ENCODE results near the gene OCIAD2. TPM values are rescaled to one million over a fixed set of nuclear protein-coding genes. Genes with fewer than 3 reads are reported as not detected.
"Not testable (repeated sequence)": the region's sequence is repeated elsewhere in the genome, so short reads cannot be mapped to it uniquely, and the experiment has no call there.

OCIAD2 gene
- polyA plus RNA-seq, 1 donor from 2014 or later = 142 TPM

GRCh38 chr4:48898733-48899431 lies 7.7 kb downstream of the OCIAD2 start:
- H3K27me3 Mint-ChIP-seq = no peaks in the 10 kb centered on the region
- peak overlapping the region in 1 of 3 donors; percentile 44 for H3K27ac Mint-ChIP-seq
- no peaks in the 10 kb centered on the region for H3K9me3 Mint-ChIP-seq
- H3K4me1 Mint-ChIP-seq = peaks cover 6 to 13% (median 7%) of the 10 kb centered on the region in 3 donors
- peaks cover 8% of the 10 kb centered on the region for H3K36me3 Mint-ChIP-seq
- no peak overlapping the region for H3K4me3 Mint-ChIP-seq

GRCh38 chr4:48896845-48897244 lies 9.7 kb downstream of the OCIAD2 start:
- Mint-ChIP-seq H3K4me3 (no peak overlapping the region), H3K9me3 (no peaks in the 10 kb centered on the region), H3K27ac (no peak overlapping the region), H3K27me3 (no peaks in the 10 kb centered on the region), H3K36me3 (peaks cover 13% of the 10 kb centered on the region), H3K4me1 (peaks cover 6 to 13% (median 7%) of the 10 kb centered on the region in 3 donors)

DNA sequence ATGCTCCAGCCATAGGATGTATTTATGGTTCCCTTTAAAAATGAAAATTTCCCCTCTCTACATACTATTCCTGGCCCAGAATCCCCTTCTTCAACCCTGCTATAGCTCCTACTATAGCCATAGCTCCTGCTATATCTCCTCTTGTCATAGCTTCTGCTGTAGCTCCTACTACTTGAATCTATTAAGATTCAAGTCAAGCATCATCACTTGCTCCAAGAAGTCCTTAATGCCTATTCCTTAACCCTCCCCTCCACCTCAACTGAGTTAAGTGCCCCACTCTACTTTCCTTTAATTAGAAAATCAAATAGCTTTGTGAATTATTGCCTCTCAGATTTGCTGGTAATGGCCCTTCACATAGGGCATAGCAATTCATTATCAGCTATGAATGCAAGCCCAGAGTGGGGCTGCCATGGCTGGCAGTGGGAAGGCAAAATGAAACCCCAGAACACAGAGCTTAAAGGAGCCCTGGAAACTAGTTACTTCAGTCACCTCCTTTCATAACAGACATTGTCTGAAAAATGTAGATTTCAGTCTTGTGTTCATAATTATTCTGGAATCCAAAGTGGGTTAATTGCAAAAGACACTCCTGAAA lies 15.4 kb downstream of the OCIAD2 start:
- no peak overlapping the region for H3K4me3 Mint-ChIP-seq
- no peaks in the 10 kb centered on the region for H3K27me3 Mint-ChIP-seq
- peaks cover 38% of the 10 kb centered on the region for H3K36me3 Mint-ChIP-seq
- H3K4me1 Mint-ChIP-seq = no peaks in the 10 kb centered on the region
- no peak overlapping the region for H3K27ac Mint-ChIP-seq
- peaks cover 3 to 9% (median 5%) of the 10 kb centered on the region in 3 donors for H3K9me3 Mint-ChIP-seq

DNA sequence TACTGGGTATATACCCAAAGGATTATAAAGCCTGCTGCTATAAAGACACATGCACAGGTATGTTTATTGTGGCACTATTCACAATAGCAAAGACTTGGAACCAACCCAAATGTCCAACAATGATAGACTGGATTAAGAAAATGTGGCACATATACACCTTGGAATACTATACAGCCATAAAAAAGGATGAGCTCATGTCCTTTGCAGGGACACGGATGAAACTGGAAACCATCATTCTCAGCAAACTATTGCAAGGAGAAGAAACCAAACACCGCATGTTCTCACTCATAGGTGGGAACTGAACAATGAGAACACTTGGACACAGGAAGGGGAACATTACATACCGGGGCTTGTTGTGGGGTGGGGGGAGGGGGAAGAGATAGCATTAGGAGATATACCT lies 16.8 kb downstream of the OCIAD2 start:
- not testable (repeated sequence) for H3K27me3 Mint-ChIP-seq, H3K4me3 Mint-ChIP-seq, H3K27ac Mint-ChIP-seq, H3K4me1 Mint-ChIP-seq, H3K9me3 Mint-ChIP-seq
- peaks cover 38% of the 10 kb centered on the region for H3K36me3 Mint-ChIP-seq

GRCh38 chr4:48881646-48882045 lies 24.9 kb downstream of the OCIAD2 start:
- not testable (repeated sequence) for H3K27ac Mint-ChIP-seq, H3K4me3 Mint-ChIP-seq, H3K4me1 Mint-ChIP-seq, H3K36me3 Mint-ChIP-seq, H3K9me3 Mint-ChIP-seq, H3K27me3 Mint-ChIP-seq

GRCh38 chr4:48879561-48880442 lies 26.8 kb downstream of the OCIAD2 start:
- H3K27ac Mint-ChIP-seq = no peak overlapping the region
- peaks cover 0 to 6% (median 1%) of the 10 kb centered on the region in 3 donors for H3K9me3 Mint-ChIP-seq
- H3K4me3 Mint-ChIP-seq = no peak overlapping the region
- H3K36me3 Mint-ChIP-seq = peaks cover 3% of the 10 kb centered on the region
- H3K27me3 Mint-ChIP-seq = no peaks in the 10 kb centered on the region
- H3K4me1 Mint-ChIP-seq = peaks cover 0 to 2% (median 0%) of the 10 kb centered on the region in 3 donors

DNA sequence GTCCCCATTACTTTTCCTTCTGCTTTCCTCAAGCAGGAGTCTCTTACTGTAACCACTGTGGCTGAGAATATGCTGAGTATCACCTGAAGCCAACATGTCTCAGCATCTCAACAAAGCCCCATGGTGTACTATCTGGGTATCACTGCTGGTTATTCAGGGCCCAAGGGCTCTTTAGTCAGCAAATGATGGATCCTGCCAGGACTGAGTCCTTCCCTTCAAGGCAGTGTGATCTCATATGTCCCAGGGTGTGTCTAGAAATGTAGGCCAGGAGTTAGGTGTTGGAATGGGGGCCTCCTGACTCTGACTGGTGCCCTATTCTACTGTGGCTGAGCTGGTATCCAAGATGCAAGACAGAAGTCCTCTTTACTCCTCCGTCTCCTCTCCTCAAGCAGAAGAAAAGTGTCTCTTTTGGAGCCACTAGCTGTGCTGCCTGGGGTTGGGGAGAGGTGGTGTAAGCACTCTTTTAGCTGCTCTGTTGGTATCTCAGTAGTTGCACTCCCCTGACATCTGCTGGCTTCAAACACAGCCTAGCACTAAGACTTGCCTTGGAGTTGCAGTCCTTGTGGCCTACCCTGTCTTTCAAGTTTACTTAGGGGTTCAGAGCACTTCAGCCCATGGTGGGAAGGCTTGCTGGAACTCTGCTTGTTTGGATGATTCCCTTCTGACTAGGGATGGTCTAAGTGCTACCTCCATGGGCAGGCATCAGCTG lies 28.6 kb downstream of the OCIAD2 start:
- Mint-ChIP-seq H3K4me3 (no peak overlapping the region), H3K36me3 (peaks cover 2% of the 10 kb centered on the region), H3K4me1 (no peaks in the 10 kb centered on the region), H3K9me3 (peaks cover 0 to 14% (median 1%) of the 10 kb centered on the region in 3 donors), H3K27me3 (no peaks in the 10 kb centered on the region), H3K27ac (no peak overlapping the region)

DNA sequence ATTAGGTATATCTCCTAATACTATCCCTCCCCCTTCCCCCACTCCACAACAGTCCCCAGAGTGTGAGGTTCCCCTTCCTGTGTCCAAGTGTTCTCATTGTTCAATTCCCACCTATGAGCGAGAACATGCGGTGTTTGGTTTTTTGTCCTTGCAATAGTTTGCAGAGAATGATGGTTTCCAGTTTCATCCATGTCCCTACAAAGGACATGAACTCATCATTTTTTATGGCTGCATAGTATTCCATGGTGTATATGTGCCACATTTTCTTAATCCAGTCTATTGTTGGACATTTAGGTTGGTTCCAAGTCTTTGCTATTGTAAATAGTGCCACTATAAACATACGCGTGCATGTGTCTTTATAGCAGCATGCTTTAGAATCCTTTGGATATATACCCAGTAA lies 41.9 kb downstream of the OCIAD2 start:
- H3K27me3 Mint-ChIP-seq, H3K36me3 Mint-ChIP-seq, H3K4me1 Mint-ChIP-seq, H3K27ac Mint-ChIP-seq, H3K9me3 Mint-ChIP-seq, H3K4me3 Mint-ChIP-seq: not testable (repeated sequence)

GRCh38 chr4:48863728-48864127 lies 42.8 kb downstream of the OCIAD2 start:
- no peaks in the 10 kb centered on the region for H3K4me1 Mint-ChIP-seq
- peak overlapping the region in 1 of 4 donors; percentile 13 for H3K4me3 Mint-ChIP-seq
- peaks cover 4 to 6% (median 5%) of the 10 kb centered on the region in 3 donors for H3K9me3 Mint-ChIP-seq

GRCh38 chr4:48862661-48863060 lies 43.9 kb downstream of the OCIAD2 start:
- Mint-ChIP-seq H3K27ac (no peak overlapping the region), H3K4me1 (no peaks in the 10 kb centered on the region), H3K4me3 (peak overlapping the region in 1 of 4 donors; percentile 24), H3K27me3 (no peaks in the 10 kb centered on the region), H3K36me3 (peaks cover 10% of the 10 kb centered on the region), H3K9me3 (peaks cover 0 to 6% (median 5%) of the 10 kb centered on the region in 3 donors)

More at GRCh38 chr4:48863728-48864127, 42.8 kb downstream of the OCIAD2 start:
- Mint-ChIP-seq H3K27me3 (no peaks in the 10 kb centered on the region), H3K36me3 (peaks cover 6% of the 10 kb centered on the region), H3K27ac (no peak overlapping the region)

DNA sequence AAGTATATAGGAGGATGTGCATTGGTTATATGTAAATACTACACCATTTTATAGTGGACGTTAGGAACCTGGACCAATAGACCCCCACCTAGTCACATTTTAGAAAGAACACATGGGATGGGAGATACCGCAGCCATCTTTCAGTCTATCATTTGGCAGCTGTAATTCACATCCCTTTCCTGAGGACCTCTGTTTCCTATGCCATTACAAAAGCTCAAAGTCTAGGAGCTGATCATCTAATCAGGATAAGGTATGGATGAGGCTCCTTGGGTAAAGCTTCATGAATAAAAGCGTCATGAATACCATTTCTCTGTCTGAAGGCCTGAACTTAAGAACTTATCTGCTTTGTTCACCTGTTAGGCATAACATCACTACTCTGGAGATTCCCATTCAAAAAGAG lies 44.5 kb downstream of the OCIAD2 start:
- Mint-ChIP-seq H3K27me3 (no peaks in the 10 kb centered on the region), H3K36me3 (peaks cover 8% of the 10 kb centered on the region), H3K4me1 (no peaks in the 10 kb centered on the region), H3K27ac (no peak overlapping the region), H3K9me3 (peaks cover 0 to 6% (median 5%) of the 10 kb centered on the region in 3 donors), H3K4me3 (no peak overlapping the region)

GRCh38 chr4:48858130-48858529 lies 48.4 kb downstream of the OCIAD2 start:
- H3K27ac Mint-ChIP-seq = no peak overlapping the region

DNA sequence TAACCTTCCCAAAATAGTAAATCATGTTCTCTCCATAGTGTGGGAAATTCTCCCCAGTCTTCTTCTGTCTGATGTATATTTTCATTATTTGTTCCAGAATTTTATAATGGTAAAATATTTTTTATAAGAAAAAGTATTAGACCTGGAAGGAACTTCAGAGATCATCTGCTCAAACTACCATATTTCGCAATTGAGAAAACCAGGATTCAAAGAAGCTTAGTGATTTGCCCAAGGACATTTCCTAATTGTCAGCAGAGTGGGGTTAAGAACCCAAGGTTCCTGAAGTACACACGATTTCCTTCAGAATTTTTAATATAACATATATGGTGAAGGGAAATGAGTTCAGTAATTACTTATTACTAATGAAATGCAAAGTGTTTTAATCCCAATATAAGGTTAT lies 51.6 kb downstream of the OCIAD2 start:
- Mint-ChIP-seq H3K27ac (no peak overlapping the region), H3K27me3 (no peaks in the 10 kb centered on the region), H3K36me3 (peaks cover 12% of the 10 kb centered on the region), H3K4me1 (no peaks in the 10 kb centered on the region), H3K9me3 (no peaks in the 10 kb centered on the region), H3K4me3 (no peak overlapping the region)

More at GRCh38 chr4:48858130-48858529, 48.4 kb downstream of the OCIAD2 start:
- peaks cover 8% of the 10 kb centered on the region for H3K36me3 Mint-ChIP-seq
- H3K9me3 Mint-ChIP-seq = no peaks in the 10 kb centered on the region
- H3K4me3 Mint-ChIP-seq = no peak overlapping the region
- no peaks in the 10 kb centered on the region for H3K27me3 Mint-ChIP-seq
- H3K4me1 Mint-ChIP-seq = no peaks in the 10 kb centered on the region

- peaks cover 12% of the 10 kb centered on the region for H3K36me3 Mint-ChIP-seq
- H3K4me1 Mint-ChIP-seq = no peaks in the 10 kb centered on the region
- H3K4me3 Mint-ChIP-seq = no peak overlapping the region
- no peaks in the 10 kb centered on the region for H3K9me3 Mint-ChIP-seq
- H3K27ac Mint-ChIP-seq = no peak overlapping the region
- H3K27me3 Mint-ChIP-seq = no peaks in the 10 kb centered on the region
Observed at GRCh38 chr4:48854395-48854683, 52.2 kb downstream of the OCIAD2 start.
